Naive thymus-derived CD4-positive, alpha-beta T cell (primary cell): ENCODE results near the gene HBG1. TPM values are rescaled to one million over a fixed set of nuclear protein-coding genes. Genes with fewer than 3 reads are reported as not detected.
"Not testable (repeated sequence)": the region's sequence is repeated elsewhere in the genome, so short reads cannot be mapped to it uniquely, and the experiment has no call there.

Source experiments
- ATAC-seq: fragments of 150-1000 bp; cut with Tn5 transposase; 2 replicates; pipeline ENCODE4 v1.10.0; 2021; ENCODE audit warnings: mild to moderate bottlenecking, moderate library complexity
- CTCF ChIA-PET: fragments of 350-600 bp; sonication (Branson Sonifier 250); formaldehyde crosslinking; loops from one replicate; lab custom pipeline; 2021; ENCODE audit warnings: antibody characterized with exemption; lab: Charles Lee
- POLR2A ChIA-PET: fragments of 350-600 bp; sonication (Branson Sonifier 250); formaldehyde crosslinking; loops from one replicate; lab custom pipeline; 2021; ENCODE audit warnings: antibody characterized with exemption, inconsistent platforms; lab: Charles Lee
- DNase-seq, 9 donors: peaks; one replicate each; pipeline versions ENCODE4 v3.0.0 to v3.0.0-alpha.2; 2020 to 2022; ENCODE audit warnings: mixed read lengths in 1 of 9
- H3K27ac ChIP-seq: one replicate; pipeline ENCODE4 v1.7.0; 2013; ENCODE audit warnings: mild to moderate bottlenecking, low read depth, low read length, moderate library complexity
- H3K27me3 ChIP-seq, 2 donors: one replicate each; pipeline ENCODE4 v1.7.0; 2013; ENCODE audit warnings: low read length in 2 of 2, mild to moderate bottlenecking in 2 of 2, moderate library complexity in 2 of 2; ENCODE audit not compliant: control insufficient read depth in 2 of 2, insufficient read depth in 2 of 2
- H3K36me3 ChIP-seq, 3 experiments: 1 replicate in 2 of 3; 2 replicates in 1 of 3; pipeline ENCODE4 v1.7.0; 2013; ENCODE audit warnings: low read length in 3 of 3, mild to moderate bottlenecking in 3 of 3, moderate library complexity in 1 of 3; ENCODE audit not compliant: insufficient read depth in 3 of 3, control insufficient read depth in 2 of 3
- H3K4me1 ChIP-seq, 2 donors: one replicate each; pipeline ENCODE4 v1.7.0; 2013; ENCODE audit warnings: low read length in 2 of 2, mild to moderate bottlenecking in 2 of 2, moderate library complexity in 1 of 2; ENCODE audit not compliant: control insufficient read depth in 2 of 2, insufficient read depth in 2 of 2
- H3K4me3 ChIP-seq: 2 replicates; pipeline ENCODE4 v1.7.0; 2013; ENCODE audit warnings: mild to moderate bottlenecking, low read length
- H3K9me3 ChIP-seq, 3 experiments: 1 replicate in 2 of 3; 2 replicates in 1 of 3; pipeline ENCODE4 v1.7.0; 2013; ENCODE audit warnings: low read length in 3 of 3; ENCODE audit not compliant: control insufficient read depth in 2 of 3
- H3K27ac Mint-ChIP-seq, 9 donors: one replicate each; pipeline ENCODE4 v1.8.0; 2020 to 2022; ENCODE audit warnings: mixed read lengths in 9 of 9, mild to moderate bottlenecking in 8 of 9, moderate library complexity in 5 of 9, inconsistent platforms in 2 of 9
- H3K27me3 Mint-ChIP-seq, 5 donors: one replicate each; pipeline ENCODE4 v1.8.0; 2021 to 2022; ENCODE audit warnings: mixed read lengths in 5 of 5, mild to moderate bottlenecking in 1 of 5
- H3K36me3 Mint-ChIP-seq, 5 donors: one replicate each; pipeline ENCODE4 v1.8.0; 2020 to 2022; ENCODE audit warnings: mixed read lengths in 5 of 5, mild to moderate bottlenecking in 3 of 5, inconsistent platforms in 1 of 5
- H3K4me1 Mint-ChIP-seq, 7 donors: one replicate each; pipeline ENCODE4 v1.8.0; 2020 to 2022; ENCODE audit warnings: mixed read lengths in 7 of 7, mild to moderate bottlenecking in 3 of 7, inconsistent platforms in 1 of 7
- H3K4me3 Mint-ChIP-seq, 10 donors: one replicate each; pipeline ENCODE4 v1.8.0; 2020 to 2022; ENCODE audit warnings: mild to moderate bottlenecking in 10 of 10, mixed read lengths in 10 of 10, moderate library complexity in 6 of 10, inconsistent platforms in 2 of 10
- H3K9me3 Mint-ChIP-seq, 11 donors: one replicate each; pipeline ENCODE4 v1.8.0; 2020 to 2022; ENCODE audit warnings: mixed read lengths in 11 of 11, mild to moderate bottlenecking in 4 of 11, inconsistent platforms in 1 of 11, moderate library complexity in 1 of 11
- intact Hi-C, 2 donors: fragments of 100-400 bp; cut with micrococcal nuclease; formaldehyde crosslinking; loops; one replicate each; pipeline ENCODE4 v1.15.1; 2023
- polyA plus RNA-seq, 2 donors: library from polyadenylated mRNA; unstranded; fragments of 300-500 nt; fragmentation: Illumina TruSeq; gene quantifications; one replicate each; pipeline ENCODE4 v1.2.3, GENCODE V29; 2021
- total RNA-seq, 6 experiments: library from RNA in 5 of 6; stranded (reverse) in 5 of 6; gene quantifications; 1 replicate in 5 of 6; 2 replicates in 1 of 6; pipeline ENCODE4 v1.2.3 and lab custom pipeline; 2021 to 2026

The HBG1 gene
- total and polyA plus RNA-seq, 7 experiments from 2014 or later: not detected

DNA sequence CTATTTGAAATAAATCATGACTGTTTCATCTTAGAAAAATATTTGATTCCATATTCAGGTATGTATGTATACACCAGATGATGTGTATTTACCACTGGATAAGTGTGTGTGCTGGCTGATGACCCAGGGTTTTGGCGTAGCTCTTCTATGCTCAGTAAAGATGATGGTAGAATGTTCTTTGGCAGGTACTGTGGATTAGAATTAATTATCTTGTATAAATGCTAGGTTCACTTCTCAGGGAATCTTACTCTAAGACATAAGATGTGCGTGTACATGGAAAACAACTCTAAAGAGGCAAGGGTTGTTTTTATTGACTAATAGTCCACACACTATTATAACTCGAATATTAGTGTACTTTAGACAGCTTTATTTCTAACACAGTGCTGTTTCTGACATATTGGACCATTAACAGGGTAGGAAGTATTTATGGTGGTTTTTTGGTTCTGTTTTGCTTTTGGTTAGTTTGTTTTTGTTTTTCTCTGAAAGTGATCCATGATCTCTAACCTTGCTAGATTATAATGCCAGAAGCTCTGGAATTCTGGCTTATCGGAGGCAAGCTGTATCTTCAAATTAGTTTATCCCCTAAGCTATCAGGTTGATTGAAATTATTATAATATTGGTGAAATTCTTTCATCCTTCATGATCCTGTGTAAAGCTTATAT lies 1.0 kb upstream of the HBG1 start:
- no peak overlapping the region for H3K27ac Mint-ChIP-seq
- ChIA-PET POLR2A (interaction anchor here (0.7 kb wide), 1 partner anchor 719 kb away, joined by 3 read pairs; no protein-coding TSS in a partner anchor), CTCF (no interaction called here)
- DNase-seq: no peak
- no peaks in the 10 kb centered on the region for H3K27me3 ChIP-seq
- H3K4me1 ChIP-seq: no peaks in the 10 kb centered on the region
- H3K9me3 ChIP-seq: no peaks in the 10 kb centered on the region
- no peaks in the 10 kb centered on the region for H3K36me3 Mint-ChIP-seq
- ATAC-seq: no peak
- no peaks in the 10 kb centered on the region for H3K4me1 Mint-ChIP-seq
- H3K27ac ChIP-seq: no peak overlapping the region
- H3K4me3 ChIP-seq: no peak overlapping the region
- intact Hi-C loops: no loop called here
- H3K27me3 Mint-ChIP-seq: peaks cover 4 to 27% (median 14%) of the 10 kb centered on the region in 5 donors
- H3K9me3 Mint-ChIP-seq: no peaks in the 10 kb centered on the region
- H3K36me3 ChIP-seq: no peaks in the 10 kb centered on the region
- H3K4me3 Mint-ChIP-seq: no peak overlapping the region

- CTCF ChIA-PET, H3K4me1 ChIP-seq, H3K27ac Mint-ChIP-seq, H3K9me3 Mint-ChIP-seq, H3K27ac ChIP-seq, H3K4me1 Mint-ChIP-seq, H3K4me3 ChIP-seq, POLR2A ChIA-PET, ATAC-seq, H3K27me3 ChIP-seq, H3K36me3 Mint-ChIP-seq, H3K36me3 ChIP-seq, intact Hi-C loops, H3K9me3 ChIP-seq, H3K4me3 Mint-ChIP-seq, DNase-seq: not testable (repeated sequence)
- H3K27me3 Mint-ChIP-seq: peaks cover 5 to 37% (median 17%) of the 10 kb centered on the region in 5 donors
These were observed 1.2 kb downstream of the HBG1 start for GRCh38 chr11:5248498-5248897.

DNA sequence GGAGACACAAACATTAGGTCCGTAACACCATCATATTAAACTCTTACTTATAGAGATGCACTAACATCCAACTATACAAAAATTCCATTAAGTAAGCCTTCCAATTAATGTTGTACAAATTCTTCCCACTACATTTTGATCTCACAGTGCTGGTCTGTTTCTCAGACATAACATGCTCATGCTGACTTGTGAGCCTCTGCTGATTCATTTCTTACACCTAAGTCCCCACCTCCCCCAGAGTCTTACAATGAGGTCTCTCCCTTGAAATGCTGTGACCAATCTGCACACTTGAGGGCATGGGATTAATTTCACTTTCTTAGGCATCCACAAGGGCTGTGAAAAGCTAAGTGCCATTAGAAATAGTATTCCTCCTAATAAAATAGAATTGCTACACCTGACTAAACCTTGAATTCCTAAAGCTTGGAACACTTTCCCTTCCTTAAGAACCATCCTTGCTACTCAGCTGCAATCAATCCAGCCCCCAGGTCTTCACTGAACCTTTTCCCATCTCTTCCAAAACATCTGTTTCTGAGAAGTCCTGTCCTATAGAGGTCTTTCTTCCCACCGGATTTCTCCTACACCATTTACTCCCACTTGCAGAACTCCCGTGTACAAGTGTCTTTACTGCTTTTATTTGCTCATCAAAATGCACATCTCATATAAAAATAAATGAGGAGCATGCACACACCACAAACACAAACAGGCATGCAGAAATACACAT lies 2.0 kb downstream of the HBG1 start:
- Mint-ChIP-seq H3K9me3 (no peaks in the 10 kb centered on the region), H3K27ac (no peak overlapping the region), H3K27me3 (peaks cover 5 to 32% (median 13%) of the 10 kb centered on the region in 5 donors), H3K36me3 (no peaks in the 10 kb centered on the region), H3K4me1 (no peaks in the 10 kb centered on the region), H3K4me3 (no peak overlapping the region)
- ChIA-PET CTCF (no interaction called here), POLR2A (no interaction called here)
- H3K27me3 ChIP-seq: no peaks in the 10 kb centered on the region
- intact Hi-C loops: no loop called here
- no peaks in the 10 kb centered on the region for H3K36me3 ChIP-seq
- no peaks in the 10 kb centered on the region for H3K9me3 ChIP-seq
- no peaks in the 10 kb centered on the region for H3K4me1 ChIP-seq
- H3K4me3 ChIP-seq: no peak overlapping the region
- no peak overlapping the region for H3K27ac ChIP-seq
- DNase-seq (no peak), ATAC-seq (no peak)

DNA sequence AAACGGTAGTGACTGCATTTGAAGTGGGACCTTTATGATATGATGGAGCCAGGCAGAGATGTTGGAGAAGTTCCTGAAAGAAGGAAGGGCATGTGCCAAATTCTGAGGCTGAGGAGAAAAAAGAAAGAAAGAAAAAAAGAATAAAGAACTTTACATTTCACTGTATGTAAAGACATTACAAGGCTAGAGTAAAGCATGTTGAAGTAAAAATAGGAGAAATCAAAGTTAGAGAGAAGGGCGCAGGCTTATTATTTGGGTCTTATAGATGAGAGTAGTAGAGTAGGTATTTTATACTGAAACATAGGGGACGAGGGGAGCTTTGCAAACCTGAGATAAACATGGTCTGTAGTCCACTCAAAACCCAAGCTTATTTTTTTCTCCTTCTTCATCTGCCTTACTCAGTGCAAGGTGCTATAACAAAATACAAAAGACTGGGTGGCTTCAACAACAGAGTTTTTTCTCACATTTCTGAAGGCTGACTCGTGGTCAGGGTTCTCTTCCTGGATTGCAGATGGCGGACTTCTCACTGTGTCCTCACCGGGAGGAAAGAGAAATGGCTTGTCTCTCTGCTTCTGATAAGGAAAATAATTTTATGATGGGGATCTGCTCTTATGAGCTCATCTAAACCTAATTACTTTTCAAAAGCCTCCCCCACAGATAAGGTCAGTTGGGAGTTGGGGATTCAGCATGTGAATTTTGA lies 2.7 kb downstream of the HBG1 start:
- Histone ChIP-seq H3K27me3 (no peaks in the 10 kb centered on the region), H3K4me1 (no peaks in the 10 kb centered on the region), H3K4me3 (no peak overlapping the region), H3K36me3 (no peaks in the 10 kb centered on the region), H3K9me3 (no peaks in the 10 kb centered on the region), H3K27ac (no peak overlapping the region)
- no peaks in the 10 kb centered on the region for H3K36me3 Mint-ChIP-seq
- no peak overlapping the region for H3K4me3 Mint-ChIP-seq
- H3K27me3 Mint-ChIP-seq: peaks cover 5 to 31% (median 12%) of the 10 kb centered on the region in 5 donors
- ChIA-PET POLR2A (no interaction called here), CTCF (no interaction called here)
- no peak overlapping the region for H3K27ac Mint-ChIP-seq
- intact Hi-C loops: no loop called here
- no peak for ATAC-seq
- no peak for DNase-seq
- no peaks in the 10 kb centered on the region for H3K4me1 Mint-ChIP-seq
- no peaks in the 10 kb centered on the region for H3K9me3 Mint-ChIP-seq

DNA sequence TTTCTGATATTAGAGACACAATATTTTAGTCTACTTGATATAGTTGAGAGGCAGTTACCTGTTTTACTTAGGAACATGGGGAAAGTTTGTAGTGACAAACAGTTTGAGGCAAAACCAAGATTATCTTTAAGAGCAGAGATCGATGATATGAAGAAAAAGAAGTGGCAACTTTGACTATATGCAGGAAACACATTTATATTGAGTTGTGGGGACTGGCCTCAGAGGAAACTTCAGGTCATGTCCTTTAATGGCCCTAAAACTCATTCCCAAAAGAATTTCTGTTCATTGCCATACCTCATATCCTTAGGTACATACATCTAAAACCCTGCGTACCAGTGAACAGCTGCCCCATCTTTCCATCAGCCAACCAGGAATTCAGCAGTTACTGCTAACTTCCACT lies 4.5 kb downstream of the HBG1 start:
- H3K27me3 Mint-ChIP-seq: peaks cover 5 to 29% (median 12%) of the 10 kb centered on the region in 5 donors
- ATAC-seq (no peak), DNase-seq (no peak)
- peaks cover 0 to 1% (median 0%) of the 10 kb centered on the region in 11 donors for H3K9me3 Mint-ChIP-seq
- H3K27ac Mint-ChIP-seq: no peak overlapping the region
- H3K27ac ChIP-seq: no peak overlapping the region
- H3K4me1 ChIP-seq: no peaks in the 10 kb centered on the region
- H3K27me3 ChIP-seq: peaks cover 0 to 3% of the 10 kb centered on the region in 2 donors
- no peaks in the 10 kb centered on the region for H3K9me3 ChIP-seq
- no peak overlapping the region for H3K4me3 ChIP-seq
- H3K36me3 Mint-ChIP-seq: no peaks in the 10 kb centered on the region
- CTCF ChIA-PET: no interaction called here
- POLR2A ChIA-PET: no interaction called here
- intact Hi-C loops: no loop called here
- H3K4me1 Mint-ChIP-seq: no peaks in the 10 kb centered on the region
- H3K4me3 Mint-ChIP-seq: no peak overlapping the region
- no peaks in the 10 kb centered on the region for H3K36me3 ChIP-seq

DNA sequence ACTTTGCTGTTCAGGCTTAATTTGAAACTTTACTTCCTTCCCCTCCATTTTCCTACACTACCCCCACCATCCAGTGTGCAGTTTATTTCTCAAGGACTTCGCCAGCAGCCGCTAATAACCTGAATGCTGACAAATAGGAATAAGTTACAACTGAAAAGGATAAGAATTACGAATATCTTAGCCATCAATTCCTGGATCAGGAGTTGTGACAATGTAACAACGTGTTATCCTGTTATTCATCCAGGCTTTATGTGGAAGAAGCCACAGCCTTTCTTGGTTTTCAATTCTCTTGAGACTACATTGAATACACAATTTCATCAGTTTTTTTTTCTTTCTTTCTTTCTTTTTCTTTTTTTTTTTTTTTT lies 5.9 kb downstream of the HBG1 start:
- Histone ChIP-seq H3K27ac (no peak overlapping the region), H3K27me3 (peaks cover 0 to 3% of the 10 kb centered on the region in 2 donors), H3K36me3 (no peaks in the 10 kb centered on the region), H3K4me3 (no peak overlapping the region), H3K9me3 (no peaks in the 10 kb centered on the region), H3K4me1 (no peaks in the 10 kb centered on the region)
- ChIA-PET POLR2A (no interaction called here), CTCF (no interaction called here)
- Mint-ChIP-seq H3K27me3 (peaks cover 5 to 28% (median 19%) of the 10 kb centered on the region in 5 donors), H3K4me1 (no peaks in the 10 kb centered on the region), H3K4me3 (no peak overlapping the region), H3K9me3 (peaks cover 0 to 1% (median 0%) of the 10 kb centered on the region in 11 donors), H3K27ac (no peak overlapping the region), H3K36me3 (no peaks in the 10 kb centered on the region)
- intact Hi-C loops: no loop called here
- ATAC-seq: no peak
- DNase-seq: no peak
